Stimulated activated CD8-positive, alpha-beta memory T cell treated with anti-CD3 and anti-CD28 coated beads, Interleukin-15, amount 100 ng/mL, for 24 hours (primary cell): ENCODE data around the gene MDH2.
"Not testable (repeated sequence)": the region's sequence is repeated elsewhere in the genome, so short reads cannot be mapped to it uniquely, and the experiment has no call there.

ENCODE experiments used
- DNase-seq: peaks from one replicate; pipeline ENCODE4 v3.0.0-alpha.2; 2020; ENCODE audit warnings: low read depth

MDH2 gene

DNA sequence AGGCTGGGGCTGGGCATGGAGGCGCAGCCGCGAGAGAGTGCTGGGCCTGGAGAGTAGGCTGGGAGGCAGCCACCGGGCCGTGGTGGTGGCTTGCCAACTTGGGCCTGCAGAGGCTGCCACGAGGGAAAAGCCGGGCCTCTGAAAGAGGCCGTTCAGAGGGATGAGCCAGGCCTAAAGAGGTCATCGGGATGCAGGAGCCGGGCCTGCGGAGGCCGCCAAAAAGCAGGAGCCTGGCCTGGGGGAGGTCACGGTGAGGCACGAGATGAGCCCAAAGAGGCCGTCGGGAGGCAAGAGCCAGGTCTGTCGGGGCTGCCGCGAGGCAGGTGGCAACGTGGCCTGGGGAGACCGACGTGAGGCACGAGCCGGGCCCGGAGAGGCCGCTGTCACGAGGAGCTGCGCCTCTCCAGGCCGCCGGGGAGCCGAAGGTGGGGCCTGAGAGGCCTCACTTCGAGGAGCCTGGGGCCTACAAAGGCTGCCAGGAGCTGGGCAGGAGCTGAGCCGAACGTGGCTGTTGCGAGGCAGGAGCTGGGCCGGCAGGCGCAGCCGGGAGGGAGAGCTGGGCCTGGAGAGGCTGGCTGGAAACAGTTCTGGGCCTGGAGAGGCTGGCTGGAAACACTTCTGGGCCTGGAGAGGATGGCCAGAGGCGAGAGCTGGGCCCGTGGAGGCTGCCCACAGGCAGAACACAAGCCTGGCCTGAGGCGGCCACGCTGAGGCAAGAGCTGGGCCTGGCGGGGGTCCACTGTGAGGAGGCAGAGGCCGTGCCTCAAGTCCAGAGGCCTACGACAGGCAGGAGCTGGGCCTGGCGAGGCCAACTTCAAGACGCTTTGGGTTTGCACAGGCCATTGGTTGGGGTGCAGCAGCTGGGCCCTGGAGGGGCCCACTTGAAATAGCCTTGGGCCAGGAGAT, 24.6 kb downstream of the MDH2 start:
- DNase-seq: no peak

DNA sequence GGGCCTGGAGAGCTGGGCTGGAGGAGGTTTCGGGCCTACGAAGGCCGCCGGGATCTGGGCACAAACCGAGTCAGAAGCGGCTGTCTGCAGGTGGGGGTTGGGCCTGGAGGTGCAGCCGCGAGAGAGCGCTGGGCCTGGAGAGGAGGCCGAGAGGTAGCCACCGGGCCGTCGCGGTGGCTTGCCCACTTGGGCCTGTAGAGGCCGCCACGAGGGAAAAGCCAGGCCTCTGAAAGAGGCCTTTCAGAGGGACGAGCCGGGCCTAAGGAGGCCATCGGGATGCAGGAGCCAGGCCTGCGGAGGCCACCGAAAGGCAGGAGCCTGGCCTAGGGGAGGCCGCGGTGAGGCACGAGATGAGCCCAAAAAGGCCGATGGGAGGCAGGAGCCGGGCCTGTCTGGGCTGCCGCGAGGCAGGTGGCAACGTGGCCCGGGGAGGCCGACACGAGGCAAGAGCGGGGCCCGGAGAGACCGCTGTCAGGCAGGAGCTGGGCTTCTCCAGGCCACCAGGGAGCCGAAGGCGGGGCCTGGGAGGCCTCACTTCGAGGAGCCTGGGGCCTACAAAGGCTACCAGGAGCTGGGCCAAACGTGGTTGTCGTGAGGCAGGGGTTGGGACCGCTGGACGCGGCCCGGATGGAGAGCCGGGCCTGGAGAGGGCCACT, 25.6 kb downstream of the MDH2 start:
- no peak for DNase-seq

DNA sequence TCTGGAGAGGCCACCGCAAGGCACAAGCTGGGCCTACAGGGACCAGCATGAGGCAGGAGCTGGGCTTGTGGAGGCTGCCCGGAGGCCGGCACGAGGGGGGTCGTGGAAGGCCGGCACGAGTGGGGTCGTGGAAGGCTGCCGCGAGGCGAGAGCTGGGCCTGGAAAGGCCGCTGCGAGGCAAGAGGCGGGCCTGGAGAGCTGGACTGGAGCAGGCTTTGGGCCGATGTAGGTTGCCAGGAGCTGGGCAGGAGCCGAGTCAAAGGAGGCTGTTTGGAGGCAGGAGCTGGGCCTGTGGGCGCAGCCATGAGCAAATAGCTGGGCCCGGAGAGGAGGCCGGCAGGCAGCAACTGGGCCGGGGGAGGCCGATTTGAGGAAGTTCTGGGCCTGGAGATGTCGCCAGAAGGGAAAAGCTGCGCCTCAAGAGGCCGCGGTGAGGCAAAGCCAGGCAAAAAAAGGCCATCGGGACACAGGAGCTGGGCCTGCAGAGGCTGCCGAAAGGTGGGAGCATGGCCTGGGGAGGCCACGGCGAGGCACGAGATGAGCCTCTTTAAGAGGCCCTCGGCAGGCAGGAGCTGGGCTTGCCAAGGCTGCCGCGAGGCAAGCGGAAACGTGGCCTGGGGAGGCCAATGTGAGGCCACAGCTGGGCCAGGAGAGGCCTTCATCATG, 26.5 kb downstream of the MDH2 start:
- no peak for DNase-seq

DNA sequence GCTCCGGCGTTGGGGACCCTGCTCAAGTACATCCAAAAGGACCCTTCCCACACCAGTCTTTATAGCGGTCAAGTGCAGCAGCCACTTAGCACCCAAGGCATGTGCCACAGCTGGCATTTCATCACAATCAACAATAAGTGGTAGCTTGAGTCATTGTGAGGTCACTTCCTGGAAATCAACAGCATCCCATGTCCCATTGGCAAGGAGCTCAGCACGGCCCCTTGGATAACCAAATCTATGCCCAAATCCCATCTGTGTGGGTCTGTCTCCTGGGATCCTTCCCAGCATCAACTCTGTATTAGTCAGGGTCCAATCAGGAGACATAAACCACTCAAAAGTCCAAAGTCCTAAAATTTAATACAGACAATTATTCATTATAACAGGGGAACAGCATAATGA, 27.1 kb downstream of the MDH2 start:
- no peak for DNase-seq

DNA sequence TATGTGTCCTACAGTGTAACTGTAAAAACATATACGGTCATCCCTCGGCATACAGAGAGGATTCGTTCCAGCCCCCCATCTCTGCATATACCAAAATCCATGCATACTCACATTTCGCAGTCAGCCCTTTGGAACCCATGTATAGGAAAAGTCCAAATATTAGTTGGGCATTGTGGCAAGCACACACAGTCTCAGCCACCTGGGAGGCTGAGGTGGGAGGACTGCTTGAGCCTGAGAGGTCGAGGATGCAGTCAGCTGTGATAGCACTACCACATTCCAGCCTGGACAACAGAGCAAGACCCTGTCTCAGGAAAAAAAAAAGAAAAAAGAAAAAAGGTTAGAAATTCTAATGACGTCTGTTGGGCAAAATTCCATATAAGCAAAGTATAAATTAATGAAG, 29.1 kb downstream of the MDH2 start:
- DNase-seq: no peak

DNA sequence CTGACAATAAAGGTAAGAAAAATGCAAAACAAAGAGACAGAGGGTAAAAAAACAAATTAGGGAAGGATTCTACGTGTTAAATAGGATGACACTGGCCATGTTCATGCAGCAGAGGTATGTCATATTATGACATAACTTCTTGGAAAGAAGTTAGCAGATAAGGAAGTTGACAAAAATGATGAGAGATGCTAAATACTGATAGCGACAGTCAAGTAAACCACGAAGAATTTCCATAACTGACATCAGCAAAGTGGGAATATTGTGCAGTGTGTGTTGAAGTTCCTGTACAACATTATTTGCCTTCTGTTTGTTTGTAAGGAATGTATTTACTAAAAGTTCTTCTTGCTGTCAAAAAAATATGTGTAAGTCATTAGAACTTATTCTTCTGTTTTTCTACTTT, 29.5 kb downstream of the MDH2 start:
- no peak for DNase-seq

DNA sequence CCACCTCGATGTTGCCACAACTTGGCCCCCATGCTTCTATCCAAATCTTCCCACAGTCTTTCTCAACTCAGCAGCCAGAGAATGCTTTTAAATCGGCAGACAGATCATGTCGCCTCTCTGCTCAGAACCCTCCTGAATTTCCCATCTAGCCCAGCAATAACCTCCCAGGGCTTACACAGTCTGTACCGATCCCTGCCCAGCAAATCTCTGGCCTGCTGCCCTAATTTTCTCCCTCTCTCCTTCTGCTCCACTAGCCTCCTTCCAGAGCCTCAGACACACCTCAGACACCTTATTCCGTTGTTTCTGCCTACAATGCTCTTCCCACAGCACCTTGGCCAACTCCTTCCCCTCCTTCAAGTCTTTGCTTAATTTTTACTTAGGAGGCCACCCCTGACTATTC, 32.3 kb downstream of the MDH2 start:
- DNase-seq: no peak

DNA sequence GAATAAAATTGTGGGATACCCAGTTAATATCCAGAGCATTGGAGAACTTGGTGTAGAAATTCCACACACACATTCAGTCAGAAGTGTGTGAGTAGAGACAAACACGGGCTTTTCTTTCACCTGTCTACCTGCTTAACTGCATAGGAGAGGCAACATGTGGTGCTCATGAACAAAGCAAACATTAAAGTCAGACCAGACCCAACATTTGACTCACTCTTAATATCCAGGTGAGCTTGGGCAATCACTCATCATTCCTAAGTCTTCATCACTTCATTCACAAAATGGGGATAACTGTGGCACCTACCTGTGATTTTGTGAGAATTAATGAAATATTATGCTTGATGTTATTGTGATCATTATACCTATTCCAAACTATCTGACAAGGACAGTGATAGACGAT, 36.2 kb downstream of the MDH2 start:
- not testable (repeated sequence) for DNase-seq

DNA sequence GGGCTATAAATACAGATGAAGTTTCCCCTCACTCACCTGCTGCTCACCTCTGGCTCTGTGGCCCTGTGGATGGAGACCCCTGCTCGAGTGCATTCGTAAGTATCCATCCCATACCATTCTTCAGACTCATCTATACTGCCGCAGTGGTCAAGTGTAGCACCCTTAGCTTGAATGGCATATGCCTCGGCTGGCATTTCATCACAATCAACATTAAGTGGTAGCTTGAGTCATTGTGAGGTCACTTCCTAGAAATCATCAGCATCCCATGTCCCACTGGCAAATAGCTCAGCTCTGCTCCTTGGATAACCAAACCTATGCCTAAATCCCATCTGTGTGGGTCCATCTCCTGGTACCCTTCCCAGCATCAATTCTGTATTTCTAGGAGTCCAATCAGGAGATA, 38.2 kb downstream of the MDH2 start:
- DNase-seq: no peak

DNA sequence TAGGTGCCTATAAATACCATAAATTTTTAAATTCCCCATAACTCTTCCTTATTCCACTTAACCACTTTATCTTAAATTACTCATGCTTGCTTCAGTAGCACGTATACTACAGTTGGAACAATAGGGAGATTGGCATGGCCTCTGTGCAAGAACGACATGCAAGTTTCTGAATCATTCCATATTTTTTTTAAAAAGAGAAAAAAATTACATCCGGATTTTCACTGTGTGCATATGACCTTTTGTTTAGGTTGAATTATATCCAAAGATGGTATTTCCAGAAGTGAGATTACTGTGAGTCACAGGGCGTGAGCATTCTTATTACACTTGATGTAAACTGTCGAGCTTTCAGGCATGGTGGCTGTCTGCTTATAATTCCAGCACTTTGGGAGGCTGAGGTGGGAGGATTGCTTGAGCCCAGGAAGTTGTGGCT, 39.5 kb downstream of the MDH2 start:
- DNase-seq: not testable (repeated sequence)

DNA sequence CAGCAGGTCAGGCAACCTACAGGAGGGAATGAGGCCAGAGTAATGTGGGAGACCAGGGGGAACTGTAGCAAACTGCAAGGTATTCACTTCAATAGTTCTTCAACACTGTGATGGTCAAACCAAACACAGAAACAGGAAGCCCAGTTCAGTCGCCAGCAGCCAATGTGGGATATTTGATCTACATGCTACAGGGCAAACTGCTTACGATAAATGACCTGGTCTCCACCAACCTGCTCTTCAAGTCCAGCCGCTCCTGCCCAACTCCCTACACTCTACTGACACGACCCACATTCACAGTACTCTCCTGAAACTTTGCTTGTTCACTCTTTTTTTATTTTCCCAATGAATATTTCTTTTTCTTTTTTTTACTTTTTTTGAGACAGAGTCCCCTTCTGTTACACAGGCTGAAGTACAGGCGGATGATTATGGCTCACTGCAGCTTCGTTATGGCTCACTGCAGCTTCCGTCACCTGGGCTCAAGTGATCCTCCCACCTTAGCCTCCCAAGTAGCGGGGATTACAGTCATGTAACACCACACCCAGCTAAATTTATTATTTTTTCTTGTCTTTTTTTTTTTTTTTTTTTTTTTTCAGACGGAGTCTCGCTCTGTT, 42.1 kb downstream of the MDH2 start:
- no peak for DNase-seq

DNA sequence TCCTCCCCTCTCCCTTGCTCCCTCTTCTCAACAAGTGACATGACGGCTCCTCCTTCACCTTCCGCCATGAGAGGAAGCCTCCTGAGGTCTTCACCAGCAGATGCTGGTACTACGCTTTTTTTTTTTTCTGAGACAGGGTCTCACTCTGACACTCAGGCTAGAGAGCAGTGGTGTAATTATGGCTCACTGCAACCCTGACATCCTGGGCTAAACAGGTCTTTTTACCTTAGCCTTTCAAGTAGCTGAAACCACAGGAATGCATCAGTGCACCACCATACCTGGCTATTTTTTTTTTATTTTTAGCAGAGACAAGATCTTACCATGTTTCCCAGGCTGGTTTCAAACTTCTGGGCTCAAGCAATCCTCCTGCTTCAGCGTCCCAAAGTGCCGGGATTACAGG, 43.6 kb downstream of the MDH2 start:
- no peak for DNase-seq

DNA sequence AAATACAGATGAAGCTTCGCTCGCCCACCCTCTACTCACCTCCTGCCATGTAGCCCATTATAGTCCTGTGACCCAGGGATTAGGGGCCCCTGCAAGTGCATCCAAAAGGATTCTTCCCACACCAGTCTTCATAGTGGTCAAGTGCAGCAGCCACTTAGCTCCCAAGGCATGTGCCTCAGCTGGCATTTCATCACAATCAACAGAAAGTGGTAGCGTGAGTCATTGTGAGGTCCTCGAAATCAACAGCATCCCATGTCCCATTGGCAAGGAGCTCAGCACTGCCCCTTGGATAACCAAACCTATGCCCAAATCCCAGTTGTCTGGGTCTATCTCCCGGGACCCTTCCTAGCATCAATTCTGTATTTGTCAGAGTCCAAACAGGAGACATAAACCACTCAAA, 45.6 kb downstream of the MDH2 start:
- DNase-seq: not testable (repeated sequence)

DNA sequence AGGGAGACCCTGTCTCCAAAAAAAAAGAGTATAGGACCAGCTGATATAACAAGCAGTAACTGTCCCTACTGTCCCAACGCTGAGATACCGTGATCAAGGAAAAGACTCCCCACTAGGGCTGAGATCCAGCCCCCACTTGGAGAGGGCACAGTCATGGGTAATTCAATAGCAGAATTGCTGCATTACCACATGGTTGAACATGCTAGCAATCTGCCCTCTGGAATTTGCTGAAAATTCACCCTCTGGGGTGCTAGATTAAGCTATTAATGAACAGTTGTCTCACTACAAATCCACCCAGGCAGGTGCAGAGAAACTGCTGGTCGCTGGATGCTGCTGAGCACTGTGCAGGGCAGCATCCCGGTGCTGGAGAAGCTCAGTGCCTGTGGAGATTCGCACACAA, 46.4 kb downstream of the MDH2 start:
- DNase-seq: not testable (repeated sequence)

DNA sequence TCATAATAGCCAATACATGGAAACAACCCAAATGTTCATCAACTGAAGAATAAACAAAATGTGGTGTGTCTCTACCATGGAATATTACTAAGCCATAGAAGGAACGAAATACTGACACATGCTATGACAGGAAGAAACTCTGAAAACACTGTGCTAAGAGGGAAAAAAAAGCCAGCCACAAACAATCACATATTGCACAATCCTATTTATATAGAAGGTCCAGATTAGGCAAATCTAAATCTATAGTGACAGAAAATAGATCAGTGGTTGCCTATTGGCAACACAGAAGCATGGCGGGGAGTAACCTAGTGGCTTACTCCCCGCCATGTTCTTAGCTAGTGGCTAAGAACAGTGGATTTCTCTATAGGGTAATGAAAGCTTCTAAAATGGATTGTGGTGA, 48.0 kb downstream of the MDH2 start:
- DNase-seq: no peak

DNA sequence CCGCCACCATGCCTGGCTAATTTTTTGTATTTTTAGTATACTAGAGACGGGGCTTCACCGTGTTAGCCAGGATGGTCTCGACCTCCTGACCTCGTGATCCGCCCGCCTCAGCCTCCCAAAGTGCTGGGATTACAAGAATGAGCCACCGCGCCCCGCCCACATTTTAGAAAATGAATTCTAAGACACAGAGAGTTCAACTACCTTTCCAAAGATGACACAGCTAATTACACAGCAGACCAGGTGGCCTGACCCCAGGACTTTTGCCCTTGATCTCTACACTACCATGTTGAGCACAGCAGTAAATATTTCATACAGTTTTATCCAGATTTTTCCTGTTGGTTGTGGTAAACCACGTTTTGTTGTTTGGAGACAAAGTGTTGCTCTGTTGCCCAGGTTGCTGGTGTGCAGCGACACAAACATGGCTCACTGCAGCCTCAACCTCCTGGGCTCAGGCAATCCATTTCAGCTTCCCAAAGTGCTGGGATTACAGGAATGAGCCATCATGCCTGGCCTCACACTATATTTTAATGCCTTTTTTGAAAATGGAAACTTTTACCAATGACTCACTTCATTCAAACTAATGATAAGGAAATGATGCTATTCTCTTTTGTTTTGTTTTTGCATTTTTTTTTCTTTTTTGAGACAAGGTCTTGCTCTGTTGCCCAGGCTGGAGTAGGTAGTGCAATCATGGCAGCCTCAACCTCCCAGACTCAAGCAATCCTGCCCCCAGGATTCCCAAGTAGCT, 54.0 kb downstream of the MDH2 start:
- not testable (repeated sequence) for DNase-seq

DNA sequence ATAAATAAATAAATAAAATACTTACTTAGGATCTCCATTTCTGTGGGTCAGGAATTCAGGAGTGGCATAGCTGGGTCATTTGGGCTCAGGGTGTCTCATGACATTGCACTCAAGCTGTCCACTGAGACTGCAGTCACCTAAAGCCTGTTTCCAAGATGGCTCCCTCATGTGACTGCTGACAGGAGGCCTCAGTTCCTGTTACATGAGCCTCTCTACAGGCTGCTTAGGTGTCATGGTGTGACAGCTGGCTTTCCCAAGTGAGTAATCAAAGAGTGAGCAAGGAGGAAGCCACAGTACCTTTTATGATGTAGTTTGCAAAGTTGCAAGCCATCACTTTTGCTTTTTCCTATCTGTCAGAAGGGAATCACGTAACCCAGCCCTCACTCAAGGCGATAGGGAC, 55.9 kb downstream of the MDH2 start:
- DNase-seq: not testable (repeated sequence)

DNA sequence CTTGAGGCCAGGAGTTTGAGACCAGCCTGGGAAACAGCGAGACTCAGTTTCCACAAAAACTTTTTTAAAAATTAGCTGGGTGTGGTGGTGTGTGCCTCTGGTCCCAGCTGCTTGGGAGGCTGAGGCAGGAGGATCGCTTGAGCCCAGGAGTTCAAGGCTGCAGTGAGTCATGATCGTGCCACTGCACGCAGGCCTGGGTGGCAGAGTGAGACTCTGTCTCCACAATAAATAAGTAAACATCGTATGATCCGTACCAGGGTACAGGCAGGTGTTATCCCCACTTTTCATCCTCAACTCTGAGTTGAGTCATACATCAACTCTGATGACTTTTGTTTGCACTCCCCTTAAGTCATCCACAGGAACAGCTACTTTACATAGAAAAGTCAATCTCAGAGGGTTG, 58.2 kb downstream of the MDH2 start:
- DNase-seq: not testable (repeated sequence)

DNA sequence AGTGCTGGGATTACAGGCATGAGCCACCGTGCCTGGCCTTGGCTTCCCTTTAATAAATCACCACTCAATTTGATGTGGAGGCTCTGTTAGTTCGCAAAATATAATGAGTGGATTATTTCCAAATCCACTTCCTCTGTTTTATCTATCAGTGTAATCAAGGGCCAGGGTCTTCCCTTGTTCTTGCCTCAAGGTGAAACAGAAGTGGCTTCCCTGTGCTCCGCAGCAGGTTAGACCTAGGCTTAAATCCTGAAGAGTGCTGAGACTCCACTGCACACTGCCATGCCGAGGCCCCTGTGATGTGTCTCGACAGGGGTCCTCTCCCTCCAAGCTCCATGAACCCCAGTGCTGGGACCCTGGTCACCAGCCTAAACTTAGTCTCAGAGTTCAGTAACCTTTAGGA, 59.0 kb downstream of the MDH2 start:
- no peak for DNase-seq

DNA sequence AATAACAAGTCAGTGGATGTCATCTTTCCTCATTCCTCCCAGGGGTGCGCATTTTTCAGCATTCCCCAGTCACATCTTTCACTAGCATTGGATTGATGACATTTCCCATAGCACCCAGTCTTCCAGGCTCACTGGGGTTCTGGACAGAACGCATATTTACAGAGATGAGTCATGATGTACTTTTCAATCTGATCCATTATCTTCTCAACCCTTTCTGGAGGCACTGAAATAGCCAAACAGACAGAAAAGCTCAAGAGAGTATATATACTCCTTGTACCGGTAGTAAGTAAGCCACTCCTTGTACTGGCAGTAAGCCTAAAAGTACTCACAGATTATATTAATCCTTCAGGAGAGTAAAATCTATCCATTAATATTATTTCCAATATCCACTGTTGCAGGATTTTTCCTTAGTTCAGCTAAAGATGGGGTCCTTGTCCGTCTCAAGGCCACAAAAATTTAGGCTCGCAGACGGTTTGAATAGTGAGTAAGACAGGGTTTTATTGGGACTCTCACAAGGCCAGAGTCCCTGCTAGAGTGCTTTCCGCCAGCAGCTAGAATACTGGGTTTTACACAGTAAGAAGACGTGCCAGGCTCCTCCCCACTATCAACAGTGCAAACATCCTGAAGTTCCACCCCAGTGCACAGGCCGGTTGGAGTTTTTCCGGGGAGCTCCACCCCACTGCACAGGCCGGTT, 60.8 kb downstream of the MDH2 start:
- no peak for DNase-seq

DNA sequence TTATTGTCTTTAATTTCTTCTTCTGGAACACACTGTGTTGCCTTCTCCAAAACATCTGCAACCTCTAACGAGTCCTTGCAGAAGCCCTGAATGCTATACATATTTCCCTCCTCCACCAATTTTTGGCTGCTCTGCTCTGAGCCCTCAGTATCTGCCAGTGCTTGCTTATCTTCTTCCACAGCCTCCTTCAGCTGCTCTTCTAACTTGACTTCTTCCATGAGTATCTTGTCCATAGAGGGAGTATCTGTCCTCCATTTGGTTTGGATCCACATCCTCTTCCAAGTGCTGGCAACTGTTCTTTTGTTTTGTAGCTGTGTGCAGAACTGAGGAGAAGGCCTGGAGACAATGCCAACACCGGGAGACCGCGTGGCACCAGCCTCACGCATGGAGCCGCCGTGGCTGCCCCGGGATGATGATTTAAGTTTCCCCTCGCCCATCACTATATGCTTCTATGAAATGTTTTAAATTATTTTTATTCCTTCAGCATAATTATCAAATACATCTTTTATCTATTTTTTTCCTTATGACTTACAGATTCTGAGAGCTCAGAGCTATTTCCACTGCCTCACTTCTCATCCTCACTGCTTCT, 65.2 kb downstream of the MDH2 start:
- DNase-seq: not testable (repeated sequence)
